ENCODE results near the gene RGS17.

RGS17 gene

GRCh38 chr6:153096031-153096430 lies 35.1 kb downstream of the RGS17 start:
- H3K4me3 ChIP-seq (ENCODE audit: low read depth, low read length) = no peak overlapping the region
- no peak for DNase-seq (ENCODE audit: low read depth)

GRCh38 chr6:153092082-153093013 lies 38.7 kb downstream of the RGS17 start:
- DNase-seq (ENCODE audit: low read depth) = no peak
- H3K4me3 ChIP-seq (ENCODE audit: low read depth, low read length) = no peak overlapping the region
- no peak for TF ChIP-seq CTCF (IDR thresholded peaks at IDR 0.05; ENCODE audit: control insufficient read depth, extremely low read depth, insufficient read depth)

More at GRCh38 chr6:153096031-153096430, 35.1 kb downstream of the RGS17 start:
- TF ChIP-seq CTCF (IDR thresholded peaks at IDR 0.05; ENCODE audit: control insufficient read depth, extremely low read depth, insufficient read depth) = no peak

GRCh38 chr6:153090241-153090930 lies 40.7 kb downstream of the RGS17 start:
- no peak for TF ChIP-seq CTCF (IDR thresholded peaks at IDR 0.05; ENCODE audit: control insufficient read depth, extremely low read depth, insufficient read depth)
- no peak overlapping the region for H3K4me3 ChIP-seq (ENCODE audit: low read depth, low read length)
- no peak for DNase-seq (ENCODE audit: low read depth)

- no peak for DNase-seq (ENCODE audit: low read depth)
- H3K4me3 ChIP-seq (ENCODE audit: low read depth, low read length) = no peak overlapping the region
- TF ChIP-seq CTCF (IDR thresholded peaks at IDR 0.05; ENCODE audit: control insufficient read depth, extremely low read depth, insufficient read depth) = no peak
Observed at GRCh38 chr6:153088796-153089195, 42.3 kb downstream of the RGS17 start.

- no peak for DNase-seq (ENCODE audit: low read depth)
- TF ChIP-seq CTCF (IDR thresholded peaks at IDR 0.05; ENCODE audit: control insufficient read depth, extremely low read depth, insufficient read depth) = no peak
- H3K4me3 ChIP-seq (ENCODE audit: low read depth, low read length) = no peak overlapping the region
Observed at GRCh38 chr6:153087436-153087835, 43.6 kb downstream of the RGS17 start.

GRCh38 chr6:153086225-153086990 lies 44.7 kb downstream of the RGS17 start:
- no peak overlapping the region for H3K4me3 ChIP-seq (ENCODE audit: low read depth, low read length)
- no peak for TF ChIP-seq CTCF (IDR thresholded peaks at IDR 0.05; ENCODE audit: control insufficient read depth, extremely low read depth, insufficient read depth)
- no peak for DNase-seq (ENCODE audit: low read depth)
